Osteocyte (in vitro differentiated cells): Measurements from ENCODE around the gene FCN3. TPM values are rescaled to one million over a fixed set of nuclear protein-coding genes. Genes with fewer than 3 reads are reported as not detected.

ENCODE experiments used
- DNase-seq: peaks from one replicate; pipeline ENCODE4 v3.0.0; 2021; ENCODE audit warnings: mixed read lengths; ENCODE audit not compliant: unreplicated experiment; ENCODE audit errors: extremely low spot score
- H3K27ac Mint-ChIP-seq: one replicate; pipeline ENCODE4 v1.8.0; 2021; ENCODE audit warnings: mild to moderate bottlenecking, mixed read lengths; ENCODE audit not compliant: unreplicated experiment
- H3K27me3 Mint-ChIP-seq: one replicate; pipeline ENCODE4 v1.8.0; 2021; ENCODE audit warnings: mixed read lengths; ENCODE audit not compliant: unreplicated experiment
- H3K36me3 Mint-ChIP-seq: one replicate; pipeline ENCODE4 v1.8.0; 2021; ENCODE audit warnings: mixed read lengths; ENCODE audit not compliant: unreplicated experiment
- H3K4me1 Mint-ChIP-seq: one replicate; pipeline ENCODE4 v1.8.0; 2021; ENCODE audit warnings: mixed read lengths; ENCODE audit not compliant: unreplicated experiment
- H3K4me3 Mint-ChIP-seq: one replicate; pipeline ENCODE4 v1.8.0; 2021; ENCODE audit warnings: mild to moderate bottlenecking, moderate library complexity, mixed read lengths; ENCODE audit not compliant: unreplicated experiment
- H3K9me3 Mint-ChIP-seq: one replicate; pipeline ENCODE4 v1.8.0; 2021; ENCODE audit warnings: mixed read lengths; ENCODE audit not compliant: unreplicated experiment
- total RNA-seq: library from RNA; stranded (reverse); gene quantifications from 2 replicates; pipeline ENCODE4 v1.2.1, GENCODE V29; 2021
- TF ChIP-seq, protein P1 (sequence below): fragments of 200-600 bp; sonication (generic); IDR thresholded peaks from 2 replicates; pipeline ENCODE4 v1.5.0; 2021; ENCODE audit warnings: antibody characterized with exemption, mild to moderate bottlenecking, moderate library complexity

FCN3 gene
- total RNA-seq, 1 donor from 2014 or later: not detected

DNA sequence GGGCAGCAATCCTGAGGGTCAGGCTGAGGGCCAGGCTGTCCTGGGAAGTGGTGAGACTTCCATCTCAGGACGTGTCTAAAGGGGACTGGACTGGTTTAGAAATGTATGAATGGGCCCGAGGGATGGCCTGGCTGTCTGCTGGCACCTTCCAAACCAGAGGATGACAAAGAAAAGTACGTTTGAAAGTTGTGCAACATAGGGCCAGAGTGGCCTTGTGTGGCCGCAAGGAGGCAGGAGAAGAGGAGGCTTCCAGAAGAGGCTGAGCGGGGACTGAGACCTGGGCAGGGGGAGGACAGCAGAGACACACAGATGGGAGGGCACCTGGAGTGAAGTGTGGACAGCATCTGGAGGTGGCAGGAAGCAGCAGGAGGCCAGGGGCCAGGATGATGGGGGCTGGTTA is 35.4 kb downstream of the FCN3 start:
- no peak overlapping the region for H3K4me3 Mint-ChIP-seq
- no peak overlapping the region for H3K27ac Mint-ChIP-seq
- TF ChIP-seq, protein P1, sequence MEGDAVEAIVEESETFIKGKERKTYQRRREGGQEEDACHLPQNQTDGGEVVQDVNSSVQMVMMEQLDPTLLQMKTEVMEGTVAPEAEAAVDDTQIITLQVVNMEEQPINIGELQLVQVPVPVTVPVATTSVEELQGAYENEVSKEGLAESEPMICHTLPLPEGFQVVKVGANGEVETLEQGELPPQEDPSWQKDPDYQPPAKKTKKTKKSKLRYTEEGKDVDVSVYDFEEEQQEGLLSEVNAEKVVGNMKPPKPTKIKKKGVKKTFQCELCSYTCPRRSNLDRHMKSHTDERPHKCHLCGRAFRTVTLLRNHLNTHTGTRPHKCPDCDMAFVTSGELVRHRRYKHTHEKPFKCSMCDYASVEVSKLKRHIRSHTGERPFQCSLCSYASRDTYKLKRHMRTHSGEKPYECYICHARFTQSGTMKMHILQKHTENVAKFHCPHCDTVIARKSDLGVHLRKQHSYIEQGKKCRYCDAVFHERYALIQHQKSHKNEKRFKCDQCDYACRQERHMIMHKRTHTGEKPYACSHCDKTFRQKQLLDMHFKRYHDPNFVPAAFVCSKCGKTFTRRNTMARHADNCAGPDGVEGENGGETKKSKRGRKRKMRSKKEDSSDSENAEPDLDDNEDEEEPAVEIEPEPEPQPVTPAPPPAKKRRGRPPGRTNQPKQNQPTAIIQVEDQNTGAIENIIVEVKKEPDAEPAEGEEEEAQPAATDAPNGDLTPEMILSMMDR: no peak
- H3K27me3 Mint-ChIP-seq: no peaks in the 10 kb centered on the region
- peaks cover 13% of the 10 kb centered on the region for H3K36me3 Mint-ChIP-seq
- DNase-seq: no peak
- H3K4me1 Mint-ChIP-seq: peaks cover 31% of the 10 kb centered on the region
- no peaks in the 10 kb centered on the region for H3K9me3 Mint-ChIP-seq

DNA sequence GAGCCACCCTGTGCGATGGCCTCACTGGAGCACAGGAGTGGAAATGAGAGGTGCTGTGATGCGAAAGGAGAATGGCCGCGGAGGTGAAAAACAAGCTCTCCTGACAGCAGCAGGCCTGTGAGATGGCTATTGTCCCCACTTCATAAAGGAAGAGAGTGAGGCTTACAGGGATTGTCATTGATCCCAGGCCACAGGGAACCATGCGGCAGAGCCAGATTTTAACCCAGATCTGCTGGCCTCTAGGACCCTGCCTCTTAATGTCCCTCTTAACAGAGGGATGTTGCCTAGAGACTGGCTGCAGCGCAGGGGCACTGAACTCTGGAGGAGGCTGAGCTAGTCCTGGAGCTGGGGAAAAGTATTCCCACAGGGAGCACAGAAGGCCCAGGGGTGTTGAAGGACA is 35.9 kb downstream of the FCN3 start:
- Mint-ChIP-seq H3K36me3 (peaks cover 13% of the 10 kb centered on the region), H3K27ac (no peak overlapping the region), H3K4me1 (peaks cover 31% of the 10 kb centered on the region), H3K27me3 (no peaks in the 10 kb centered on the region), H3K9me3 (no peaks in the 10 kb centered on the region), H3K4me3 (no peak overlapping the region)
- no peak for DNase-seq
- TF ChIP-seq, protein P1: no peak

DNA sequence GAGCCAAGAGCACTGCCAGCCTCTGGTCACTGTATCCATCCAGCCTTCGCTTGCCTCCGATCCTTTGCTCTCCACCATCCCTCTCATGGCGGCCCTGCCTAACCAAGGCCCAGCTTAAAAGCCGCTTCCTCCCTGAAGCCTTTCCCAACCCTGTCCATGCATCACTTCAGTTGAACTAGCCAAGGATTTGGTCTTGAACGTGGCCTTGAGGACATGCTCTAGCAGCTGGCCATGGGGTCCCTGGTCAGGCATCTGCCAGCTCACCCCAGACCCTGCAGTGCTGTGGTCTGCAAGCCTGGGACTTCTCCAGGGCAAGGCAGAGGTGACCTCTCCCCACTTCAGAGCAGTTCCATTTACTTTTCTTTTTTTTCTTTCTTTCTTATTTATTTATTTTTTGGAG is 37.9 kb downstream of the FCN3 start:
- TF ChIP-seq, protein P1: no peak
- Mint-ChIP-seq H3K9me3 (no peaks in the 10 kb centered on the region), H3K36me3 (peaks cover 17% of the 10 kb centered on the region), H3K4me3 (no peak overlapping the region), H3K27me3 (no peaks in the 10 kb centered on the region), H3K27ac (no peak overlapping the region), H3K4me1 (peaks cover 20% of the 10 kb centered on the region)
- no peak for DNase-seq

DNA sequence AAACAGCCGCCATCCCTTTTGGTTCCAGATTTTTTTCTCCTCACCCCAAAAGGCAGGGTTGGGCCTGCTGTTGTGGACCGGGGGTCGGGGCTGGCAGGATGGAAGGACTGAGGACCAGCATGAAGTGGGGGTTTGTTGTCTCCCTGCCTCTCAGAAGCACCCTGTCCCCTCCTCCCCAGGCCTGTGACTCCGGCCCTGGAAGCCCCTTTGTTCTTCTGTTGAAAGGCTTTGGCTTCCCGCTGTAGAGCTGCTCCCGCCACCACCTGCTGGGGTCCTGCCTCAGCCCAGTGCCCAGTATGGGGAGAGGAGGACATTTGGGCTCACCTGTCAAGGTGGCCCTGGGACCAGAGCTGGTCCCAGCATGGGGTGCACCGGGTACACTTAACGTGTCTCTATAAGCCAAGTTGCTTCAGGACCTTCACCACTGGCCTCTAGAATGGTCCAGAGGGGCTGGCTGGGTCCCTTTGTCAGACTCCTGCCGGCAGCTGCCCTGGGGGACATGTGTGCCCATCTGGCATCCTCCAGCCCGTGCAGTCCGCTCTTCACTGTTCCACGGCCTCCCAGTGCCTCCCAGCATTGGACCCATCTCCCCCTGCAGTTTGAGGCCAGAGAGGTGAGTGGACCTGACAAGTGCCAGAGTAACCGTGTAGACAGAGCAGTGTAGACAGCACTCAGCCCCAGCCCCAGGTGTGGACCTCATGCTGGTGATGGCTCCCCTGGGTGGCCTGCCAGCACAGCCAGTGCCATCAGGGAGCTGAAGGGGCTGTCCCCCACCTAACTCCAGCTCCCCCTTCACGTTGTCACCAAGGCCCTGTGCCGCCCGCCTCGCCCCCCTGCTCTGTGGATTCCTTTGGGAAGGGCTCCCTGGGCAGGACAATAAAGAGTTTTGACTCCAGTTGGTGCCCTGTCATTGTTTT is 38.9 kb downstream of the FCN3 start:
- H3K27me3 Mint-ChIP-seq: no peaks in the 10 kb centered on the region
- H3K4me3 Mint-ChIP-seq: no peak overlapping the region
- peaks cover 17% of the 10 kb centered on the region for H3K36me3 Mint-ChIP-seq
- DNase-seq: no peak
- no peaks in the 10 kb centered on the region for H3K9me3 Mint-ChIP-seq
- TF ChIP-seq, protein P1: no peak
- peaks cover 12% of the 10 kb centered on the region for H3K4me1 Mint-ChIP-seq
- H3K27ac Mint-ChIP-seq: no peak overlapping the region

DNA sequence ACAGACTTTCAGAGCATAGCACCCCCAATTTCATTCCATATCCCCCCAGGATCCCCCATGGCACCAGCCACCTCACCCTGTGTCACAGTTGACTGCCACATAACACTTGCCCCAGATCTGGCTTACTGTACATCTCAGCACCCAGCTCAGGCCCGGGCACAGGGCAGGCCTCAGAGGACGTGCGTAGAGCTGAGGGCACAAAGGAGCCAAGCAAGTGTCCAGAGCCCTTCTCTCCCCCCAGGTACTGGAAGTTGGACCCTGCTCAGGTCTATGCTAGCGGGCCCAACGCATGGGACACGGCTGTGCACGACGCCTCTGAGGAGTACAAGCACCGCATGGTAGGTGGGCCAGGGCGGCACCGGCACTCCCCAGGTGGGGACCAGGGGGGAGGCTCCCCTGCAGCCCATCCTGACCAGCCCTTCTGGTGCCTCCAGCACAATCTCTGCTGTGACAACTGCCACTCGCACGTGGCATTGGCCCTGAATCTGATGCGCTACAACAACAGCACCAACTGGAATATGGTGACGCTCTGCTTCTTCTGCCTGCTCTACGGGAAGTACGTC is 40.8 kb downstream of the FCN3 start:
- H3K4me3 Mint-ChIP-seq: no peak overlapping the region
- peaks cover 17% of the 10 kb centered on the region for H3K36me3 Mint-ChIP-seq
- DNase-seq: no peak
- H3K9me3 Mint-ChIP-seq: no peaks in the 10 kb centered on the region
- peaks cover under 1% of the 10 kb centered on the region for H3K4me1 Mint-ChIP-seq
- TF ChIP-seq, protein P1: no peak
- H3K27ac Mint-ChIP-seq: no peak overlapping the region
- no peaks in the 10 kb centered on the region for H3K27me3 Mint-ChIP-seq
